Osteoblast (primary cell): ENCODE data around the gene TRMT1. TPM values are rescaled to one million over a fixed set of nuclear protein-coding genes. Genes with fewer than 3 reads are reported as not detected.

ENCODE experiments used
- DNase-seq: peaks from one replicate; pipeline ENCODE4 v3.0.0; 2011; ENCODE audit warnings: low spot score, mixed read lengths; ENCODE audit not compliant: insufficient read length; ENCODE audit errors: missing footprints
- H2AFZ ChIP-seq: 2 replicates; pipeline ENCODE4 v1.6.0; 2011; ENCODE audit warnings: mild to moderate bottlenecking, low read length
- H3K27ac ChIP-seq: 2 replicates; pipeline ENCODE4 v1.5.1; 2011; ENCODE audit warnings: mild to moderate bottlenecking, low read depth, low read length, moderate library complexity
- H3K27me3 ChIP-seq: 2 replicates; pipeline ENCODE4 v1.6.0; 2012; ENCODE audit warnings: mild to moderate bottlenecking, control low read depth, inconsistent platforms, low read length, moderate library complexity; ENCODE audit not compliant: insufficient read depth
- H3K36me3 ChIP-seq: 2 replicates; pipeline ENCODE4 v1.5.1; 2011; ENCODE audit warnings: mild to moderate bottlenecking, low read length, control low read depth, moderate library complexity; ENCODE audit not compliant: insufficient read depth
- H3K4me1 ChIP-seq: 2 replicates; pipeline ENCODE4 v1.5.1; 2011; ENCODE audit warnings: mild to moderate bottlenecking, low read length, control low read depth, moderate library complexity; ENCODE audit not compliant: insufficient read depth
- H3K4me2 ChIP-seq: 2 replicates; pipeline ENCODE4 v1.6.0; 2011; ENCODE audit warnings: mild to moderate bottlenecking, low read length; ENCODE audit not compliant: insufficient read depth
- H3K4me3 ChIP-seq: fragments of 200-600 bp; sonication (generic); 3 replicates; pipeline ENCODE4 v1.5.1; 2012; ENCODE audit warnings: mild to moderate bottlenecking, low read length, inconsistent platforms; ENCODE audit not compliant: insufficient read depth
- H3K79me2 ChIP-seq: 2 replicates; pipeline ENCODE4 v1.6.0; 2012; ENCODE audit warnings: mild to moderate bottlenecking, low read length, control low read depth, inconsistent platforms; ENCODE audit not compliant: insufficient read depth
- H3K9me3 ChIP-seq: 2 replicates; pipeline ENCODE4 v1.5.1; 2011; ENCODE audit warnings: low read depth, low read length, control low read depth
- H4K20me1 ChIP-seq: 2 replicates; pipeline ENCODE4 v1.6.0; 2012; ENCODE audit warnings: mild to moderate bottlenecking, low read length, control low read depth; ENCODE audit not compliant: insufficient read depth
- CTCF ChIP-seq: IDR thresholded peaks from 2 replicates; pipeline ENCODE4 v1.5.1; 2011; ENCODE audit warnings: mild to moderate bottlenecking, low read depth, low read length, moderate library complexity; ENCODE audit errors: extremely low read depth
- total RNA-seq: library from RNA; depleted of rRNA; stranded (reverse); fragments of >200 nt; gene quantifications from 2 replicates; pipeline ENCODE4 v1.2.3, GENCODE V29; 2012

The TRMT1 gene
- total RNA-seq, 1 donor, result 29.7 TPM

- H2AFZ ChIP-seq, result no peak overlapping the region
- H4K20me1 ChIP-seq, result peaks cover 17% of the 10 kb centered on the region
- H3K79me2 ChIP-seq, result peaks cover 33% of the 10 kb centered on the region
- no peaks in the 10 kb centered on the region for H3K27me3 ChIP-seq
- peak overlapping the region; percentile 94 for H3K27ac ChIP-seq
- DNase-seq, result peak; percentile 97
- H3K4me3 ChIP-seq, result peak overlapping the region; percentile 71
- TF ChIP-seq CTCF, result no peak
- H3K36me3 ChIP-seq, result no peaks in the 10 kb centered on the region
- no peaks in the 10 kb centered on the region for H3K9me3 ChIP-seq
- H3K4me2 ChIP-seq, result peak overlapping the region; percentile 97
- H3K4me1 ChIP-seq, result peaks cover 28% of the 10 kb centered on the region
These were observed 39.2 kb upstream of the TRMT1 start for GRCh38 chr19:13155472-13156359.

- H3K9me3 ChIP-seq, result no peaks in the 10 kb centered on the region
- no peaks in the 10 kb centered on the region for H3K36me3 ChIP-seq
- no peak overlapping the region for H2AFZ ChIP-seq
- H3K4me3 ChIP-seq, result peak overlapping the region; percentile 71
- H3K27ac ChIP-seq, result peak overlapping the region; percentile 94
- H3K79me2 ChIP-seq, result peaks cover 38% of the 10 kb centered on the region
- peak; percentile 39 for TF ChIP-seq CTCF
- peak; percentile 95 for DNase-seq
- H4K20me1 ChIP-seq, result peaks cover 17% of the 10 kb centered on the region
- peak overlapping the region; percentile 97 for H3K4me2 ChIP-seq
- H3K4me1 ChIP-seq, result peaks cover 24% of the 10 kb centered on the region
- H3K27me3 ChIP-seq, result no peaks in the 10 kb centered on the region
These were observed 38.5 kb upstream of the TRMT1 start for GRCh38 chr19:13154911-13155471.

- peak; percentile 96 for DNase-seq
- Histone ChIP-seq H3K27me3 (no peaks in the 10 kb centered on the region), H3K4me3 (peak overlapping the region; percentile 71), H4K20me1 (peaks cover 17% of the 10 kb centered on the region), H3K4me2 (peak overlapping the region; percentile 97), H2AFZ (no peak overlapping the region), H3K4me1 (peaks cover 29% of the 10 kb centered on the region), H3K36me3 (no peaks in the 10 kb centered on the region), H3K9me3 (no peaks in the 10 kb centered on the region), H3K27ac (peak overlapping the region; percentile 94), H3K79me2 (peaks cover 44% of the 10 kb centered on the region)
- no peak for TF ChIP-seq CTCF
These were observed 37.8 kb upstream of the TRMT1 start for GRCh38 chr19:13154241-13154778.
